A549 (cell line): ENCODE data around the gene DHX58. TPM values are rescaled to one million over a fixed set of nuclear protein-coding genes. Genes with fewer than 3 reads are reported as not detected.

Source experiments
- ATAC-seq, 2 experiments: fragments of 200-7000 bp in 1 of 2; fragments of >200 bp in 1 of 2; cut with Nextera tagmentation in 1 of 2; cut with Tn5 transposase in 1 of 2; 3 replicates each; pipeline versions ENCODE4 v1.8.0 to v1.9.1; 2018 to 2020; ENCODE audit warnings: mild to moderate bottlenecking in 1 of 2, moderate library complexity in 1 of 2
- CTCF ChIA-PET: fragments of 300-600 bp; sonication (Branson Sonifier 250); formaldehyde crosslinking; extraction: SDS; loops from one replicate; lab custom pipeline; 2021; ENCODE audit warnings: antibody characterized with exemption, inconsistent platforms; lab: Yijun Ruan, JAX
- POLR2A ChIA-PET: fragments of 350-600 bp; formaldehyde crosslinking; extraction: SDS; loops from one replicate; lab custom pipeline; 2021; ENCODE audit warnings: antibody characterized with exemption, inconsistent platforms; lab: Yijun Ruan, JAX
- DNase-seq, 2 experiments: peaks; one replicate each; pipeline versions ENCODE4 v3.0.0 to v3.0.0-alpha.2; 2011 to 2016; ENCODE audit warnings: low read depth in 1 of 2, low spot score in 1 of 2
- FAIRE-seq: peaks from 2 replicates; lab custom pipeline; 2011; peaks lifted over from hg19 to GRCh38; lab: Jason Lieb, UNC
- H3K27ac ChIP-seq, 2 experiments: fragments of >200 bp; sonication (Bioruptor Twin); formaldehyde crosslinking; 3 replicates each; pipeline ENCODE4 v1.5.1; 2016 to 2017
- H3K4me1 ChIP-seq: fragments of >200 bp; sonication (Bioruptor Twin); formaldehyde crosslinking; 3 replicates; pipeline ENCODE4 v1.6.1; 2016
- H3K4me2 ChIP-seq: fragments of >200 bp; sonication (Bioruptor Twin); formaldehyde crosslinking; 3 replicates; pipeline ENCODE4 v1.6.1; 2016
- H3K4me3 ChIP-seq: fragments of >200 bp; sonication (Bioruptor Twin); formaldehyde crosslinking; 3 replicates; pipeline ENCODE4 v1.5.1; 2016
- H3K9me3 ChIP-seq: fragments of >200 bp; sonication (Bioruptor Twin); formaldehyde crosslinking; 3 replicates; pipeline ENCODE4 v1.6.1; 2016
- CBX2 ChIP-seq: fragments of 200-600 bp; sonication (generic); IDR thresholded peaks from 2 replicates; pipeline ENCODE4 v1.6.1; 2016; ENCODE audit warnings: low read depth, mild to moderate bottlenecking, borderline replicate concordance
- CBX8 ChIP-seq: fragments of 200-600 bp; sonication (generic); IDR thresholded peaks from 2 replicates; pipeline ENCODE4 v1.6.1; 2016
- CEBPB ChIP-seq, 2 experiments: fragments of >200 bp in 1 of 2; sonication (Bioruptor Twin) in 1 of 2; formaldehyde crosslinking in 1 of 2; IDR thresholded peaks; 2 replicates each; pipeline ENCODE4 v1.6.1; 2012 to 2016
- FOXS1 ChIP-seq: fragments of 250-450 bp; sonication (Bioruptor Pico); IDR thresholded peaks from 2 replicates; pipeline ENCODE4 v1.5.0; 2020; ENCODE audit warnings: mild to moderate bottlenecking, moderate library complexity
- HEYL ChIP-seq: fragments of 250-450 bp; sonication (Bioruptor Pico); IDR thresholded peaks from 2 replicates; pipeline ENCODE4 v1.8.0; 2021; ENCODE audit warnings: mild to moderate bottlenecking, moderate library complexity
- HMGXB4 ChIP-seq: fragments of 250-450 bp; sonication (Bioruptor Pico); IDR thresholded peaks from 2 replicates; pipeline ENCODE4 v1.5.0; 2021; ENCODE audit warnings: mild to moderate bottlenecking, moderate library complexity, borderline replicate concordance
- HOXB13 ChIP-seq: fragments of 250-450 bp; sonication (Bioruptor Pico); IDR thresholded peaks from 2 replicates; pipeline ENCODE4 v1.5.0; 2020; ENCODE audit warnings: low read depth, mild to moderate bottlenecking, moderate library complexity
- KDM1A ChIP-seq: fragments of 200-600 bp; sonication (generic); IDR thresholded peaks from 2 replicates; pipeline ENCODE4 v1.6.1; 2016; ENCODE audit warnings: low read depth, mild to moderate bottlenecking
- MAFK ChIP-seq: fragments of 450-650 bp; IDR thresholded peaks from 2 replicates; pipeline ENCODE4 v1.6.1; 2014; ENCODE audit not compliant: partially characterized antibody
- MAZ ChIP-seq: fragments of 150-350 bp; IDR thresholded peaks from 2 replicates; pipeline ENCODE4 v1.6.1; 2014; ENCODE audit warnings: antibody characterized with exemption, low read depth, low read length, borderline replicate concordance
- NPAS2 ChIP-seq: fragments of 250-450 bp; sonication (Bioruptor Pico); IDR thresholded peaks from 2 replicates; pipeline ENCODE4 v1.8.0; 2022; ENCODE audit warnings: mild to moderate bottlenecking, moderate library complexity, borderline replicate concordance
- POLR2AphosphoS2 ChIP-seq: conservative IDR thresholded peaks from 2 replicates; pipeline ENCODE4 v1.6.1; 2012; ENCODE audit warnings: low read length, improper control_type of control experiment, inconsistent platforms
- RNF2 ChIP-seq: fragments of 200-600 bp; sonication (generic); IDR thresholded peaks from 2 replicates; pipeline ENCODE4 v1.6.1; 2016; ENCODE audit warnings: low read depth, mild to moderate bottlenecking, antibody characterized with exemption, moderate library complexity, borderline replicate concordance
- SMC3 ChIP-seq: fragments of >200 bp; sonication (Bioruptor Twin); formaldehyde crosslinking; IDR thresholded peaks from 3 replicates; pipeline ENCODE4 v1.6.1; 2018; ENCODE audit warnings: inconsistent platforms
- TFCP2L1 ChIP-seq: fragments of 250-450 bp; sonication (Bioruptor Pico); IDR thresholded peaks from 2 replicates; pipeline ENCODE4 v1.5.0; 2021; ENCODE audit warnings: mild to moderate bottlenecking
- TP53 ChIP-seq: fragments of 250-450 bp; sonication (Bioruptor Pico); IDR thresholded peaks from 2 replicates; pipeline ENCODE4 v1.5.0; 2021; ENCODE audit warnings: mild to moderate bottlenecking, moderate library complexity
- ZFP36 ChIP-seq: fragments of 450-650 bp; IDR thresholded peaks from 2 replicates; pipeline ENCODE4 v1.6.1; 2014; ENCODE audit warnings: borderline replicate concordance; ENCODE audit not compliant: partially characterized antibody
- WGBS: methylation state at CpG from one replicate; pipeline ENCODE4 v1.1.6; 2017; ENCODE audit errors: missing lambda C conversion rate; 5-methylcytosine and 5-hydroxymethylcytosine counted together
- polyA plus RNA-seq, 4 experiments: library from polyadenylated mRNA; depleted of rRNA in 3 of 4; stranded (reverse); fragments of >200 nt; fragmentation: RNase III in 1 of 4; extraction: RNeasy Plus Mini Kit Qiagen cat#74134 plus additional on column Dnase treatment in 1 of 4; gene quantifications; 2 replicates in 3 of 4; 3 replicates in 1 of 4; pipeline ENCODE4 v1.2.3, GENCODE V29; 2011 to 2017
- TF ChIP-seq, protein P1 (sequence below): IDR thresholded peaks from 2 replicates; pipeline ENCODE4 v1.6.1; 2012
- TF ChIP-seq, protein P2 (sequence below): fragments of >200 bp; sonication (Bioruptor Twin); formaldehyde crosslinking; IDR thresholded peaks from 2 replicates; pipeline ENCODE4 v1.6.1; 2016
- TF ChIP-seq, protein P3 (sequence below): fragments of 150-350 bp; IDR thresholded peaks from 2 replicates; pipeline ENCODE4 v1.6.1; 2014; ENCODE audit warnings: low read depth, mild to moderate bottlenecking, low read length
- TF ChIP-seq, protein P4 (sequence below): fragments of 450-650 bp; IDR thresholded peaks from 2 replicates; pipeline ENCODE4 v1.6.1; 2014; ENCODE audit warnings: antibody characterized with exemption

Gene DHX58
- polyA plus RNA-seq, 2 of the 4 experiments (the other 2 are of a cell fraction), result 0.37 to 0.59 TPM

- POLR2A ChIA-PET, result interaction anchor here (0.8 kb wide), 2 partner anchors 93 to 96 kb away, joined by 3 to 4 read pairs; partner anchors contain the start of genes DNAJC7 and NKIRAS2
- CTCF ChIA-PET, result interaction anchor here (0.7 to 39.5 kb wide), 9 partner anchors 11 to 150 kb away, joined by 3 to 658 read pairs (median 41); partner anchors contain the start of genes C17orf113, CNP, DNAJC7 and NKIRAS2
These were observed 967 bp upstream of the DHX58 start for GRCh38 chr17:42113293-42114069.

GRCh38 chr17:42111871-42112551, 503 bp downstream of the DHX58 start:
- Histone ChIP-seq H3K9me3 (no peaks in the 10 kb centered on the region), H3K4me2 (peak overlapping the region; percentile 8; the same call in 1 of the 3 replicates)
- CTCF ChIA-PET, result interaction anchor here (0.6 to 39.5 kb wide), 9 partner anchors 10 to 206 kb away, joined by 3 to 658 read pairs (median 4); partner anchors contain the start of genes CNP, DNAJC7, NKIRAS2 and ZNF385C
- no peak for FAIRE-seq
- TF ChIP-seq POLR2AphosphoS2 (no peak), KDM1A (no peak), ZFP36 (no peak), TFCP2L1 (CRISPR knock-in tag) (no peak), CBX8 (no peak), NPAS2 (no peak), FOXS1 (CRISPR knock-in tag) (no peak), CEBPB (IDR thresholded peaks at IDR 0.05) (no peak), HEYL (CRISPR knock-in tag) (no peak), HOXB13 (no peak), MAFK (no peak), MAZ (no peak), TP53 (CRISPR knock-in tag) (no peak), RNF2 (no peak), HMGXB4 (no peak), CBX2 (no peak), SMC3 (no peak)
- TF ChIP-seq, protein P1, sequence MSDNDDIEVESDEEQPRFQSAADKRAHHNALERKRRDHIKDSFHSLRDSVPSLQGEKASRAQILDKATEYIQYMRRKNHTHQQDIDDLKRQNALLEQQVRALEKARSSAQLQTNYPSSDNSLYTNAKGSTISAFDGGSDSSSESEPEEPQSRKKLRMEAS, result no peak
- TF ChIP-seq, protein P2, sequence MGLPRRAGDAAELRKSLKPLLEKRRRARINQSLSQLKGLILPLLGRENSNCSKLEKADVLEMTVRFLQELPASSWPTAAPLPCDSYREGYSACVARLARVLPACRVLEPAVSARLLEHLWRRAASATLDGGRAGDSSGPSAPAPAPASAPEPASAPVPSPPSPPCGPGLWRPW, result no peak
- TF ChIP-seq, protein P3, sequence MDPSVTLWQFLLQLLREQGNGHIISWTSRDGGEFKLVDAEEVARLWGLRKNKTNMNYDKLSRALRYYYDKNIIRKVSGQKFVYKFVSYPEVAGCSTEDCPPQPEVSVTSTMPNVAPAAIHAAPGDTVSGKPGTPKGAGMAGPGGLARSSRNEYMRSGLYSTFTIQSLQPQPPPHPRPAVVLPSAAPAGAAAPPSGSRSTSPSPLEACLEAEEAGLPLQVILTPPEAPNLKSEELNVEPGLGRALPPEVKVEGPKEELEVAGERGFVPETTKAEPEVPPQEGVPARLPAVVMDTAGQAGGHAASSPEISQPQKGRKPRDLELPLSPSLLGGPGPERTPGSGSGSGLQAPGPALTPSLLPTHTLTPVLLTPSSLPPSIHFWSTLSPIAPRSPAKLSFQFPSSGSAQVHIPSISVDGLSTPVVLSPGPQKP, result no peak
- TF ChIP-seq, all 56 proteins: peak for 0
- peaks cover 11% of the 10 kb centered on the region; the same call in 1 of the 3 replicates for H3K4me1 ChIP-seq
- 78% methylated on average over 11 of the region's 12 CpGs for WGBS
- peak in 1 of 2 experiments; percentile 2; a peak in 1 of 6 replicates for ATAC-seq
- POLR2A ChIA-PET, result no interaction called here
- no peak overlapping the region for H3K4me3 ChIP-seq
- no peak for DNase-seq
- H3K27ac ChIP-seq, result peak overlapping the region in 1 of 2 experiments; percentile 52; a peak in 2 of 6 replicates

More at GRCh38 chr17:42113293-42114069, 967 bp upstream of the DHX58 start:
- Histone ChIP-seq H3K4me1 (0 out of 3 replicates have a peak, but pooled peaks cover 6% of the 10 kb centered on the region), H3K4me2 (no peak overlapping the region), H3K9me3 (no peaks in the 10 kb centered on the region), H3K4me3 (no peak overlapping the region), H3K27ac (no peak overlapping the region)
- WGBS, result 84% methylated on average over 24 of the region's 28 CpGs
- TF ChIP-seq, protein P4, sequence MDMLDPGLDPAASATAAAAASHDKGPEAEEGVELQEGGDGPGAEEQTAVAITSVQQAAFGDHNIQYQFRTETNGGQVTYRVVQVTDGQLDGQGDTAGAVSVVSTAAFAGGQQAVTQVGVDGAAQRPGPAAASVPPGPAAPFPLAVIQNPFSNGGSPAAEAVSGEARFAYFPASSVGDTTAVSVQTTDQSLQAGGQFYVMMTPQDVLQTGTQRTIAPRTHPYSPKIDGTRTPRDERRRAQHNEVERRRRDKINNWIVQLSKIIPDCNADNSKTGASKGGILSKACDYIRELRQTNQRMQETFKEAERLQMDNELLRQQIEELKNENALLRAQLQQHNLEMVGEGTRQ, result no peak
- TF ChIP-seq POLR2AphosphoS2, result no peak
- ATAC-seq (no peak), FAIRE-seq (no peak), DNase-seq (no peak)
